HepG2 (cell line): ENCODE results near the gene TTC28. TPM values are rescaled to one million over a fixed set of nuclear protein-coding genes. Genes with fewer than 3 reads are reported as not detected.

Experiments used
- ATAC-seq: fragments of 200-7000 bp; cut with Tn5 transposase; 3 replicates; pipeline ENCODE4 v1.9.1; 2020; ENCODE audit warnings: mild to moderate bottlenecking, moderate library complexity
- BruUV-seq: library from RNA; stranded (reverse); fragments of 400-500 nt; replicated peaks from 2 replicates; lab custom pipeline; 2021; lab: Mats Ljungman, UMichigan
- CTCF ChIA-PET: fragments of 300-600 bp; formaldehyde crosslinking; extraction: SDS; loops from one replicate; lab custom pipeline; 2021; ENCODE audit warnings: low total read pairs, inconsistent platforms, low intra/inter-chr PET ratio; lab: Yijun Ruan, JAX
- POLR2A ChIA-PET: fragments of 350-600 bp; sonication (Branson Sonifier 250); formaldehyde crosslinking; loops from one replicate; lab custom pipeline; 2020; ENCODE audit warnings: antibody characterized with exemption, inconsistent platforms; lab: Yijun Ruan, JAX
- DNase-seq: peaks from one replicate; pipeline ENCODE4 v3.0.0-alpha.2; 2015; ENCODE audit warnings: low spot score
- FAIRE-seq: peaks from 3 replicates; lab custom pipeline; 2011; peaks lifted over from hg19 to GRCh38; lab: Jason Lieb, UNC
- H2AFZ ChIP-seq: one replicate; pipeline ENCODE4 v1.6.1; 2011; ENCODE audit warnings: low read length, inconsistent platforms
- H3K27ac ChIP-seq: fragments of 300-600 bp; 3 replicates; pipeline ENCODE4 v1.8.0; 2011; ENCODE audit warnings: mixed run types, mild to moderate bottlenecking, mixed read lengths, low read length, inconsistent platforms; ENCODE audit not compliant: insufficient read depth; ENCODE audit errors: extremely low read length
- H3K27me3 ChIP-seq, 2 experiments: fragments of 200-600 bp in 1 of 2; 2 replicates in 1 of 2; 3 replicates in 1 of 2; pipeline versions ENCODE4 v1.6.0 to v1.8.0; 2011; ENCODE audit warnings: low read length in 2 of 2, mild to moderate bottlenecking in 2 of 2, moderate library complexity in 2 of 2, inconsistent platforms in 1 of 2; ENCODE audit not compliant: insufficient read depth in 2 of 2, control insufficient read depth in 1 of 2
- H3K36me3 ChIP-seq, 2 experiments: fragments of 200-600 bp in 1 of 2; replicated peaks in 1 of 2; 2 replicates in 1 of 2; 3 replicates in 1 of 2; pipeline versions ENCODE4 v1.5.1 to v1.8.0; 2011; ENCODE audit warnings: low read length in 2 of 2, inconsistent platforms in 1 of 2; ENCODE audit not compliant: insufficient read depth in 2 of 2, control insufficient read depth in 1 of 2
- H3K4me1 ChIP-seq: 2 replicates; pipeline ENCODE4 v1.5.1; 2012; ENCODE audit warnings: low read length, inconsistent platforms; ENCODE audit not compliant: insufficient read depth
- H3K4me2 ChIP-seq: 2 replicates; pipeline ENCODE4 v1.6.0; 2011; ENCODE audit warnings: low read depth, low read length, inconsistent platforms
- H3K4me3 ChIP-seq, 3 experiments: fragments of 200-600 bp in 1 of 3; sonication (generic), shearing (Covaris generic) in 1 of 3; replicated peaks in 1 of 3; 2 replicates each; pipeline ENCODE4 v1.5.1; 2011 to 2016; ENCODE audit warnings: low read length in 3 of 3, inconsistent platforms in 2 of 3, low read depth in 2 of 3, mild to moderate bottlenecking in 2 of 3, control low read depth in 1 of 3, mixed read lengths in 1 of 3; ENCODE audit not compliant: insufficient read depth in 1 of 3
- H3K79me2 ChIP-seq: one replicate; pipeline ENCODE4 v1.6.1; 2011; ENCODE audit warnings: low read length, inconsistent platforms; ENCODE audit not compliant: insufficient read depth
- H3K9ac ChIP-seq: 2 replicates; pipeline ENCODE4 v1.6.0; 2011; ENCODE audit warnings: mild to moderate bottlenecking, low read depth, low read length, inconsistent platforms; ENCODE audit not compliant: insufficient read depth
- H3K9me3 ChIP-seq: 2 replicates; pipeline ENCODE4 v1.5.1; 2012; ENCODE audit warnings: mild to moderate bottlenecking, low read length
- H4K20me1 ChIP-seq: 2 replicates; pipeline ENCODE4 v1.6.0; 2011; ENCODE audit warnings: inconsistent platforms, mild to moderate bottlenecking, low read length, moderate library complexity; ENCODE audit not compliant: insufficient read depth
- ASH2L ChIP-seq: fragments of 300-600, 200-600 bp; sonication (generic); IDR thresholded peaks from 2 replicates; pipeline ENCODE4 v1.7.0; 2017; ENCODE audit warnings: low read depth, mild to moderate bottlenecking, moderate library complexity, mixed read lengths, low read length; ENCODE audit not compliant: insufficient read length
- ATF7 ChIP-seq, 2 experiments: fragments of 450-650 bp in 1 of 2; sonication (generic) in 1 of 2; formaldehyde crosslinking in 1 of 2; IDR thresholded peaks; 2 replicates each; pipeline versions ENCODE4 v1.4.0 to v1.6.1; 2016 to 2020; ENCODE audit warnings: antibody characterized with exemption in 1 of 2, mild to moderate bottlenecking in 1 of 2, missing genetic modification reagents in 1 of 2
- FOXC1 ChIP-seq: sonication (generic); formaldehyde crosslinking; IDR thresholded peaks from 2 replicates; pipeline ENCODE4 v1.8.0; 2022; ENCODE audit warnings: mild to moderate bottlenecking, missing genetic modification reagents, borderline replicate concordance
- HOMEZ ChIP-seq: IDR thresholded peaks from 2 replicates; pipeline ENCODE4 v1.6.1; 2016; ENCODE audit warnings: low read depth
- KMT2A ChIP-seq: sonication (generic); formaldehyde crosslinking; IDR thresholded peaks from 2 replicates; pipeline ENCODE4 v1.4.0; 2020; ENCODE audit warnings: missing genetic modification reagents
- MXI1 ChIP-seq: IDR thresholded peaks from 3 replicates; pipeline ENCODE4 v1.6.1; 2012; ENCODE audit warnings: low read depth, low read length, inconsistent platforms, borderline replicate concordance
- PPARG ChIP-seq: conservative IDR thresholded peaks from 2 replicates; pipeline ENCODE4 v1.6.1; 2016; ENCODE audit warnings: missing biosample characterization, missing genetic modification reagents
- PRPF4 ChIP-seq: fragments of 200-400 bp; formaldehyde crosslinking; IDR thresholded peaks from 2 replicates; pipeline ENCODE4 v1.6.1; 2016; ENCODE audit warnings: low read length, low read depth; ENCODE audit not compliant: poor library complexity, severe bottlenecking
- RXRB ChIP-seq: IDR thresholded peaks from 2 replicates; pipeline ENCODE4 v1.6.1; 2016; ENCODE audit warnings: borderline replicate concordance, missing genetic modification reagents, missing compliant biosample characterization
- SRSF9 ChIP-seq: fragments of 200-400 bp; formaldehyde crosslinking; IDR thresholded peaks from 2 replicates; pipeline ENCODE4 v1.6.1; 2018; ENCODE audit warnings: borderline replicate concordance, mild to moderate bottlenecking, low read depth, low read length; ENCODE audit not compliant: insufficient read depth, poor library complexity, severe bottlenecking
- ZFP1 ChIP-seq: IDR thresholded peaks from 2 replicates; pipeline ENCODE4 v1.6.1; 2016
- ZNF644 ChIP-seq: IDR thresholded peaks from 2 replicates; pipeline ENCODE4 v1.6.1; 2016; ENCODE audit warnings: low read depth
- ZNF816 ChIP-seq: sonication (generic); formaldehyde crosslinking; IDR thresholded peaks from 2 replicates; pipeline ENCODE4 v1.8.0; 2022; ENCODE audit warnings: missing genetic modification reagents, mild to moderate bottlenecking, borderline replicate concordance
- WGBS: methylation state at CpG from one replicate; pipeline ENCODE4 v1.1.6; 2017; ENCODE audit warnings: low lambda C conversion rate; 5-methylcytosine and 5-hydroxymethylcytosine counted together
- in situ Hi-C: cut with HindIII; loops from 2 replicates; pipeline ENCODE4 v1.10.0; 2017; ENCODE audit warnings: low pct_unique_long_range_greater_than_20kb; ENCODE audit not compliant: extremely low pct_ligation_motif_present
- intact Hi-C: fragments of 100-400 bp; cut with micrococcal nuclease; formaldehyde crosslinking; loops from one replicate; pipeline ENCODE4 v1.10.0; 2022; ENCODE audit not compliant: unreplicated experiment
- polyA plus RNA-seq, 8 experiments: library from polyadenylated mRNA; depleted of rRNA in 3 of 8; stranded (reverse) in 7 of 8; unstranded in 1 of 8; fragments of >200 nt; fragmentation: Illumina TruSeq in 4 of 8; extraction: Trizol in 4 of 8; gene quantifications; 2 replicates each; pipeline versions ENCODE4 v1.2.1 to v1.2.3, GENCODE V29; 2011 to 2016; ENCODE audit warnings: low read depth in 4 of 8, missing spikeins in 1 of 8, mixed read lengths in 1 of 8; ENCODE audit not compliant: insufficient read depth in 1 of 8
- total RNA-seq, 5 experiments: library from RNA; depleted of rRNA; stranded (reverse); fragments of >200 nt; fragmentation: Illumina TruSeq; extraction: Trizol; gene quantifications; 2 replicates each; pipeline ENCODE4 v1.2.3, GENCODE V29; 2016; ENCODE audit warnings: low read depth in 1 of 5
- TF ChIP-seq, protein P1 (sequence below): sonication (generic); formaldehyde crosslinking; IDR thresholded peaks from 2 replicates; pipeline ENCODE4 v1.4.0; 2020; ENCODE audit warnings: missing genetic modification reagents

TTC28 gene
- total and polyA plus RNA-seq, 2 of the 13 experiments (the other 11 are each of a cell fraction or from before 2014, with no cell fraction given), result 4.2 to 13.1 TPM

GRCh38 chr22:27996981-27997380 lies 682.7 kb downstream of the TTC28 start:
- no peaks in the 10 kb centered on the region for H3K79me2 ChIP-seq
- H3K27me3 ChIP-seq, result no peaks in the 10 kb centered on the region; a peak in 1 of 5 replicates
- H2AFZ ChIP-seq, result no peak overlapping the region
- H3K4me2 ChIP-seq, result no peak overlapping the region
- FAIRE-seq (no peak), ATAC-seq (no peak), DNase-seq (no peak)
- peaks cover 13 to 18% of the 10 kb centered on the region in 2 experiments; a peak in 3 of 5 replicates for H3K36me3 ChIP-seq
- no peak overlapping the region for H3K27ac ChIP-seq
- 91% methylated on average over 4 of the region's 7 CpGs for WGBS
- CTCF ChIA-PET, result no interaction called here
- no peak overlapping the region for H3K4me3 ChIP-seq
- in situ Hi-C loops, result no loop called here
- no peaks in the 10 kb centered on the region for H3K4me1 ChIP-seq
- no peak overlapping the region for H3K9ac ChIP-seq
- BruUV-seq, result TSS peak; percentile 23
- no peaks in the 10 kb centered on the region for H3K9me3 ChIP-seq
- POLR2A ChIA-PET, result no interaction called here
- no peaks in the 10 kb centered on the region; the same call in 1 of the 2 replicates for H4K20me1 ChIP-seq
- intact Hi-C loops, result no loop called here
- TF ChIP-seq ZNF644 (CRISPR knock-in tag), result no peak
- no peak for TF ChIP-seq ZNF816
- no peak for TF ChIP-seq PPARG (CRISPR knock-in tag)
- no peak for TF ChIP-seq RXRB (CRISPR knock-in tag)
- TF ChIP-seq ZFP1 (CRISPR knock-in tag), result no peak
- no peak for TF ChIP-seq SRSF9
- TF ChIP-seq KMT2A (CRISPR knock-in tag), result no peak
- TF ChIP-seq ATF7 (IDR thresholded peaks at IDR 0.05), result no peak
- no peak for TF ChIP-seq ATF7 (CRISPR knock-in tag; IDR thresholded peaks at IDR 0.05)
- TF ChIP-seq HOMEZ, result no peak
- no peak for TF ChIP-seq ASH2L
- no peak for TF ChIP-seq FOXC1 (CRISPR knock-in tag)
- no peak for TF ChIP-seq PRPF4
- TF ChIP-seq, protein P1, sequence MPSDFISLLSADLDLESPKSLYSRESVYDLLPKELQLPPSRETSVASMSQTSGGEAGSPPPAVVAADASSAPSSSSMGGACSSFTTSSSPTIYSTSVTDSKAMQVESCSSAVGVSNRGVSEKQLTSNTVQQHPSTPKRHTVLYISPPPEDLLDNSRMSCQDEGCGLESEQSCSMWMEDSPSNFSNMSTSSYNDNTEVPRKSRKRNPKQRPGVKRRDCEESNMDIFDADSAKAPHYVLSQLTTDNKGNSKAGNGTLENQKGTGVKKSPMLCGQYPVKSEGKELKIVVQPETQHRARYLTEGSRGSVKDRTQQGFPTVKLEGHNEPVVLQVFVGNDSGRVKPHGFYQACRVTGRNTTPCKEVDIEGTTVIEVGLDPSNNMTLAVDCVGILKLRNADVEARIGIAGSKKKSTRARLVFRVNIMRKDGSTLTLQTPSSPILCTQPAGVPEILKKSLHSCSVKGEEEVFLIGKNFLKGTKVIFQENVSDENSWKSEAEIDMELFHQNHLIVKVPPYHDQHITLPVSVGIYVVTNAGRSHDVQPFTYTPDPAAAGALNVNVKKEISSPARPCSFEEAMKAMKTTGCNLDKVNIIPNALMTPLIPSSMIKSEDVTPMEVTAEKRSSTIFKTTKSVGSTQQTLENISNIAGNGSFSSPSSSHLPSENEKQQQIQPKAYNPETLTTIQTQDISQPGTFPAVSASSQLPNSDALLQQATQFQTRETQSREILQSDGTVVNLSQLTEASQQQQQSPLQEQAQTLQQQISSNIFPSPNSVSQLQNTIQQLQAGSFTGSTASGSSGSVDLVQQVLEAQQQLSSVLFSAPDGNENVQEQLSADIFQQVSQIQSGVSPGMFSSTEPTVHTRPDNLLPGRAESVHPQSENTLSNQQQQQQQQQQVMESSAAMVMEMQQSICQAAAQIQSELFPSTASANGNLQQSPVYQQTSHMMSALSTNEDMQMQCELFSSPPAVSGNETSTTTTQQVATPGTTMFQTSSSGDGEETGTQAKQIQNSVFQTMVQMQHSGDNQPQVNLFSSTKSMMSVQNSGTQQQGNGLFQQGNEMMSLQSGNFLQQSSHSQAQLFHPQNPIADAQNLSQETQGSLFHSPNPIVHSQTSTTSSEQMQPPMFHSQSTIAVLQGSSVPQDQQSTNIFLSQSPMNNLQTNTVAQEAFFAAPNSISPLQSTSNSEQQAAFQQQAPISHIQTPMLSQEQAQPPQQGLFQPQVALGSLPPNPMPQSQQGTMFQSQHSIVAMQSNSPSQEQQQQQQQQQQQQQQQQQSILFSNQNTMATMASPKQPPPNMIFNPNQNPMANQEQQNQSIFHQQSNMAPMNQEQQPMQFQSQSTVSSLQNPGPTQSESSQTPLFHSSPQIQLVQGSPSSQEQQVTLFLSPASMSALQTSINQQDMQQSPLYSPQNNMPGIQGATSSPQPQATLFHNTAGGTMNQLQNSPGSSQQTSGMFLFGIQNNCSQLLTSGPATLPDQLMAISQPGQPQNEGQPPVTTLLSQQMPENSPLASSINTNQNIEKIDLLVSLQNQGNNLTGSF (CRISPR knock-in tag), result no peak
- TF ChIP-seq MXI1, result no peak
